ENCODE data around the gene MZT2A.
"Not testable (repeated sequence)": the region's sequence is repeated elsewhere in the genome, so short reads cannot be mapped to it uniquely, and the experiment has no call there.

- TF ChIP-seq RFX5 (IDR thresholded peaks at IDR 0.05; ENCODE audit: low read length); SIN3A (IDR thresholded peaks at IDR 0.05; ENCODE audit: borderline replicate concordance, low read depth, low read length); EP300 (IDR thresholded peaks at IDR 0.05; ENCODE audit: borderline replicate concordance in 1 of 2, low read depth in 1 of 2, low read length in 1 of 2); MXI1 (IDR thresholded peaks at IDR 0.05; ENCODE audit: low read depth, low read length); CHD2 (IDR thresholded peaks at IDR 0.05; ENCODE audit: low read length, partially characterized antibody): not testable (repeated sequence)
- TF ChIP-seq, protein P1, sequence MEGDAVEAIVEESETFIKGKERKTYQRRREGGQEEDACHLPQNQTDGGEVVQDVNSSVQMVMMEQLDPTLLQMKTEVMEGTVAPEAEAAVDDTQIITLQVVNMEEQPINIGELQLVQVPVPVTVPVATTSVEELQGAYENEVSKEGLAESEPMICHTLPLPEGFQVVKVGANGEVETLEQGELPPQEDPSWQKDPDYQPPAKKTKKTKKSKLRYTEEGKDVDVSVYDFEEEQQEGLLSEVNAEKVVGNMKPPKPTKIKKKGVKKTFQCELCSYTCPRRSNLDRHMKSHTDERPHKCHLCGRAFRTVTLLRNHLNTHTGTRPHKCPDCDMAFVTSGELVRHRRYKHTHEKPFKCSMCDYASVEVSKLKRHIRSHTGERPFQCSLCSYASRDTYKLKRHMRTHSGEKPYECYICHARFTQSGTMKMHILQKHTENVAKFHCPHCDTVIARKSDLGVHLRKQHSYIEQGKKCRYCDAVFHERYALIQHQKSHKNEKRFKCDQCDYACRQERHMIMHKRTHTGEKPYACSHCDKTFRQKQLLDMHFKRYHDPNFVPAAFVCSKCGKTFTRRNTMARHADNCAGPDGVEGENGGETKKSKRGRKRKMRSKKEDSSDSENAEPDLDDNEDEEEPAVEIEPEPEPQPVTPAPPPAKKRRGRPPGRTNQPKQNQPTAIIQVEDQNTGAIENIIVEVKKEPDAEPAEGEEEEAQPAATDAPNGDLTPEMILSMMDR (IDR thresholded peaks at IDR 0.05), result not testable (repeated sequence)
These were observed 9.6 kb downstream of the MZT2A start for GRCh38 chr2:131482506-131483155.

Measured in SK-N-SH (cell line).